Prostate gland (tissue), 1 donor: ENCODE results near the gene SMARCA2.

ENCODE experiments used
- POLR2A ChIP-seq: fragments of 450-650 bp; IDR thresholded peaks from one replicate; pipeline ENCODE4 v1.6.1; 2016; ENCODE audit warnings: antibody characterized with exemption, mild to moderate bottlenecking
- POLR2AphosphoS5 ChIP-seq: sonication (generic); formaldehyde crosslinking; IDR thresholded peaks from one replicate; pipeline ENCODE4 v1.6.1; 2017; ENCODE audit warnings: antibody characterized with exemption

DNA sequence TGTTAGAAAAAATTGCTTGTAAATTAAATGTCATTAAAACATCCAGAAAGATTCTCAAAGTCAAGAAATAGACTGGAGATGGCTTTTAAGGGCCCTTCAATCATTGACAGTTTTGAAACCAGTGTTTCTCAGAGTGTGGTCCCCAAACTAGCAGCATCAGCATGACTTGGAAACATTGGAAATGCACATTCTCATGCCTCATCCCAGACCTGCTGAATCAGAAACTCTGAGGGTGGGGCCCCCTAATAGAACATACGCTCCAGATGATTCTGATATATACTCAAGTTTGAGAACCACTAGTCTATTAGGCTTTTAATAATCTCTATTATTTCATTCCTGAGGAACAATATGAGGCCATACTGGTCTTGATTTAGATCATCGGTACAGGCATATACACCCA, 181.6 kb downstream of the SMARCA2 start:
- TF ChIP-seq POLR2A (no peak), POLR2AphosphoS5 (no peak)
